Retinal pigment epithelial cell (primary cell): Measurements from ENCODE around the gene OPN3.

Experiments used
- DNase-seq: peaks from one replicate; pipeline ENCODE4 v3.0.0-alpha.2; 2010; ENCODE audit warnings: low read depth
- H3K4me3 ChIP-seq: 2 replicates; pipeline ENCODE4 v1.5.1; 2011; ENCODE audit warnings: mild to moderate bottlenecking, low read length, control low read depth, moderate library complexity
- TF ChIP-seq, protein P1 (sequence below): conservative IDR thresholded peaks from 2 replicates; pipeline ENCODE4 v1.5.1; 2011; ENCODE audit warnings: low read depth, low read length, control low read depth, inconsistent platforms

Gene OPN3

DNA sequence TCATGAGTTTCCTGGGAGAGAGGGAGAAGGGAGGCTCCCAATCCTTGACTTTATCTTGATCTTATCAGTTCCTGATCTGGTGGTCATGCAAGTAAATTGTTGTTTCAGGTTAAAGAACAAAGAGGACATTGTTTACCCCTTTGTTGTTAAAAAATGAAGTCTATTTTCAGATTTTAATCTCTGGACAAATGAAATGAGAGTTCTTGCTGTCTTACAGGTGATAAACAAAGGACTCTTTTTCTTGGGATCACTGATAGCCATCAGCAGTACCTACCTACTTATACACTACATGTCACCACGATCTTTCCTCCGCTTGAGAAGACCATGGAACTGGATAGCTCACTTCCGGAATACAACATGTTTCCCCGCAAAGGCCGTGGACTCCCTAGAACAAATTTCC lies 48.4 kb downstream of the OPN3 start:
- TF ChIP-seq, protein P1, sequence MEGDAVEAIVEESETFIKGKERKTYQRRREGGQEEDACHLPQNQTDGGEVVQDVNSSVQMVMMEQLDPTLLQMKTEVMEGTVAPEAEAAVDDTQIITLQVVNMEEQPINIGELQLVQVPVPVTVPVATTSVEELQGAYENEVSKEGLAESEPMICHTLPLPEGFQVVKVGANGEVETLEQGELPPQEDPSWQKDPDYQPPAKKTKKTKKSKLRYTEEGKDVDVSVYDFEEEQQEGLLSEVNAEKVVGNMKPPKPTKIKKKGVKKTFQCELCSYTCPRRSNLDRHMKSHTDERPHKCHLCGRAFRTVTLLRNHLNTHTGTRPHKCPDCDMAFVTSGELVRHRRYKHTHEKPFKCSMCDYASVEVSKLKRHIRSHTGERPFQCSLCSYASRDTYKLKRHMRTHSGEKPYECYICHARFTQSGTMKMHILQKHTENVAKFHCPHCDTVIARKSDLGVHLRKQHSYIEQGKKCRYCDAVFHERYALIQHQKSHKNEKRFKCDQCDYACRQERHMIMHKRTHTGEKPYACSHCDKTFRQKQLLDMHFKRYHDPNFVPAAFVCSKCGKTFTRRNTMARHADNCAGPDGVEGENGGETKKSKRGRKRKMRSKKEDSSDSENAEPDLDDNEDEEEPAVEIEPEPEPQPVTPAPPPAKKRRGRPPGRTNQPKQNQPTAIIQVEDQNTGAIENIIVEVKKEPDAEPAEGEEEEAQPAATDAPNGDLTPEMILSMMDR: no peak
- no peak for DNase-seq
- no peak overlapping the region for H3K4me3 ChIP-seq

DNA sequence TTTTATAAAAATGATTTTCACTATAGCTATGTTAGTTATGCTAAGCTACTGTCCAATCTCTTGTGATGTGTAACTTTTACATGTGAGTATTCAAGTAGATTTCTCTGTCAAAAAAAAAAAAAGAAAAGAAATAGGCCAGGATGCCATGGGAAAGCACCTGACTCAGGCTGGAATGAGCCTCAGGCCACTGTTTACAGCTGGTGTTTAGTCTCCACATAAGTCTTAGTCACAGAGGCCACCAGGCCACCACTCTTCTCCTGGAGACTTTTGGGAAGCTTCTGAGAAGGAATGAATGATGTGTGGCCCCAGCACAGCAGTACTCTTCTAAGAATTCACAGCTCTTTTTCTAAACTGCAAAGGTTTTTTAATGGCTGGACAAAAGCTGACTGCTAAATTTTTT lies 48.9 kb downstream of the OPN3 start:
- DNase-seq: peak; percentile 73
- no peak overlapping the region for H3K4me3 ChIP-seq
- TF ChIP-seq, protein P1: no peak

DNA sequence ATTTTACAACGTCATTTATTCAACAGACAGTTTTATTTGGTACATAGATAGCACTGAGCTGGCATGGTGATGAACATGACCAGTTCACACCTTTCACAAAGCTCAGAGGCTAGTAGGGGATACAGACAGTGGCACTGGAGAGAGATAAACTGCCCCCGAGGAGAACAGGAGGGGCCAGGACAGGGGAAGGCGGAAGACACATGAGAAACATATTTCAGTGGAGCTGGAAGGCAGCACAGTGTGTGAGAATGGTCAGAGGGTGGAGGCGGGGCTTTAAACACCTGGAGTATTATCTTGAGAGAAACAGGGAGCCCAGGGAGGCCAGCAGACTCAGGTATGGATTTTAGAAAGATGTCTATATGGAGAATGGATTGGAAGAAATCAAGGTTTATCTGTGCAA lies 49.5 kb downstream of the OPN3 start:
- DNase-seq: no peak
- TF ChIP-seq, protein P1: no peak

DNA sequence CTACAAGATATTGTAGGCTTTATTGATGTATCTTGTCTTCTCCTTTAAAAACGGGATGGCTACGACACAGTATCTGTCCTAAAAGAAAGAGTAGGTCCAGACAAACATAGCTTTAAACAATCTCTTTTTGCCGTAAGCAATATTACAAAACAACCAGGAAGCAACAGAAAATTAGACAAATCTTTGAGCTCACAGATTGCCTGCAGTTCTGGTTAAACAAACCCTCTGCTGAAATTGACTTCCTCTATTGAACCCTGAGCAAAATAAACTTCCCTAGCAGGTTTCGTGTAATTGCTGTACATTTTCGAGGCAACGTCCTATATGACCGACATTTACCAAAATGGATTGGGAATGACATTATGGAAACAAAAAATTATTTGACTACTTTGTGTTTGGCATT lies 50.6 kb downstream of the OPN3 start:
- H3K4me3 ChIP-seq: no peak overlapping the region
- no peak for DNase-seq
- TF ChIP-seq, protein P1: no peak

More for the DNA sequence above, 49.5 kb downstream of the OPN3 start:
- no peak overlapping the region for H3K4me3 ChIP-seq

DNA sequence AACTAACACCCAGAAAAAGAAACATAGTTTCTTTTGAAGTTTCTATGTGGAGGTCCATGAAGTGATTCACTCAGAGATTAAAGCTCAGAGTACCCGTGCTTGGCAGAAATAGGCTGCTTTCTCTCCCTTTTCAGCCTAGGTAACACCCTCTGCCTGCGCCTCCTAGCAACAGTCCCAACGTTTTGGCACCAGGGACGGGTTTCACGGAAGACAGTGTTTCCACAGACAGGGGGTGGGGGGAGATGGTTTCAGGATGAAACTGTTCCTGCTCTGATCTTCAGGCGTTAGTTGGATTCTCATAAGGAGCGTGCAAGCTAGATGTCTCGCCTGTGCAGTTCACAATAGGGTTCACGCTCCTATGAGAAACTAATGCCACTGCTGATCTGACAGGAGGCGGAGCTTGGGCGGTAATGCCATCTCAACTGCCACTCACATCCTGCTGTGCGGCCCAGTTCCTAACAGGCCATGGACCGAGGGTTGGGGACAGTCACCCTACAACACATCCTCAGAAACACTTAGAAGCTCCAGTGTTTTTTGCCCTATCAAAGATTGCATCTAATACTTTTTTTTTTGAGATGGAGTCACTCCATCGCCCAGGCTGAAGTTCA lies 53.2 kb downstream of the OPN3 start:
- H3K4me3 ChIP-seq: peak overlapping the region; percentile 12
- TF ChIP-seq, protein P1: no peak
- DNase-seq: no peak

DNA sequence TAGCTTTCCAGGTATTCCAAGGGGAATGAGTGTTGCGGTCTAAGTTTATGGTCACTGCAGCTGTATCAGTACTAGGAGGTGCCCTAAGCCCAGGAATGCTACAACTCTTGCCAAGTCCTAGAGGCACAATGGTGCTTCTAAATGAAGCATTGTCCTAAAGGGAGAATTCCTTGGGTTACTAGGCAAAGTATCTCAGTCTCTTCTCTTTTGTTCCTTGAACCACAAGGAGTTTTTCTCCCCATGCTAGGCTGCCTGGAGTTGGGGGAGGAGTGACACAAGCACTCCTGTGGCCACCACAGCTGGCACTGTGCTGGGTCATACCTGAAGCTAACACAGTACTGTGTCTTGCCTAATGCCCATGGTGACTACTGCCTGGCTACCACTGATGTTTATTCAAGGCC lies 57.2 kb downstream of the OPN3 start:
- TF ChIP-seq, protein P1: no peak
- no peak overlapping the region for H3K4me3 ChIP-seq
- DNase-seq: no peak

DNA sequence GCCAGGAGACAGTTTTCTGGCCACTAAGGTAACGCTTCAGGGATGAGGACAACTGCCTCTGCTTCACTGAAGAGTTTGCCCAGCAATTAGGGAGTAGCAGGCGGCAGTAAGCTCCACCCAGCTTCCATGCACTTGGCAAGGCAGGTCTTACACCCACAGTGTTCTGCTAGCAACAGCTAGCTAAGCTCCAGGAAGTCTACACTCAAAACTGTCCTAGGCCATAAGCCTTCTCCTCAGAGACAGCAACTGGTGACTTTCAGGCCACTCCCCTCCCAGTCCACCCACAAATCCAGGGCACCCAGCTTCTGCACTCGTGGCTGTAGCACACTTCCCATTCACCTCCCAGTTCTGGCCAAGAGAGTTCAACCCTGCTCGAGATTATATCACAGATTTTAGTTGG lies 60.7 kb downstream of the OPN3 start:
- TF ChIP-seq, protein P1: no peak
- DNase-seq: no peak
- no peak overlapping the region for H3K4me3 ChIP-seq
